Cardiac muscle cell (in vitro differentiated cells and primary cell): ENCODE results near the gene LRBA. TPM values are rescaled to one million over a fixed set of nuclear protein-coding genes. Genes with fewer than 3 reads are reported as not detected.
A peak's percentile ranks its signal among the peaks of the same experiment; 100 is the strongest.

Source experiments
- DNase-seq, 2 donors: peaks; one replicate each; pipeline versions ENCODE4 v3.0.0 to v3.0.0-alpha.2; 2010 to 2017; ENCODE audit warnings: low read depth in 1 of 2, low spot score in 1 of 2
- H3K27ac ChIP-seq: fragments of 200-600 bp; sonication (generic); 2 replicates; pipeline ENCODE4 v1.5.1; 2016
- H3K27me3 ChIP-seq: fragments of 200-600 bp; sonication (generic); 2 replicates; pipeline ENCODE4 v1.6.0; 2016; ENCODE audit warnings: control low read depth
- H3K36me3 ChIP-seq: fragments of 200-600 bp; sonication (generic); 2 replicates; pipeline ENCODE4 v1.5.1; 2016; ENCODE audit warnings: control low read depth
- H3K4me1 ChIP-seq: fragments of 200-600 bp; sonication (generic); 2 replicates; pipeline ENCODE4 v1.8.1; 2017; ENCODE audit warnings: low read depth, mild to moderate bottlenecking, mixed run types
- H3K4me3 ChIP-seq: fragments of 200-600 bp; sonication (generic); 2 replicates; pipeline ENCODE4 v1.5.1; 2016; ENCODE audit warnings: mild to moderate bottlenecking
- H3K9me3 ChIP-seq: fragments of 200-600 bp; sonication (generic); 2 replicates; pipeline ENCODE4 v1.5.1; 2017; ENCODE audit warnings: low read depth, mild to moderate bottlenecking, control low read depth
- CTCF ChIP-seq: IDR thresholded peaks from 2 replicates; pipeline ENCODE4 v1.5.1; 2012; ENCODE audit warnings: low read depth, mild to moderate bottlenecking, low read length
- polyA plus RNA-seq: library from polyadenylated mRNA; unstranded; fragments of >200 nt; fragmentation: Nextera tagmentation; extraction: Ambion mirVana; gene quantifications from 2 replicates; pipeline ENCODE4 v1.2.1, GENCODE V29; 2016
- total RNA-seq: library from RNA; depleted of rRNA; stranded (reverse); fragments of >200 nt; gene quantifications from 2 replicates; pipeline ENCODE4 v1.2.3, GENCODE V29; 2016

LRBA gene
- total and polyA plus RNA-seq, 2 experiments from 2014 or later: 17.7 to 58.8 TPM

- Histone ChIP-seq H3K4me3 (peak within 1 kb of the TSS; percentile 5), H3K36me3 (no peaks in the 10 kb centered on the region), H3K27me3 (peaks cover 94% of the 10 kb centered on the region), H3K27ac (no peak within 1 kb of the TSS), H3K4me1 (peaks cover 5% of the 10 kb centered on the region), H3K9me3 (no peaks in the 10 kb centered on the region)
- TF ChIP-seq CTCF: no peak
- DNase-seq: peak in 1 of 2 donors; percentile 10
These were observed 432.8 kb downstream of the LRBA start, which contains the start of gene MAB21L2 for GRCh38 chr4:150582146-150582872. Gene MAB21L2, plus strand, starts transcription at chr4:150582151. Its CDS starts 879 bp downstream, at chr4:150583030.

- Histone ChIP-seq H3K36me3 (no peaks in the 10 kb centered on the region), H3K4me3 (no peak overlapping the region), H3K9me3 (no peaks in the 10 kb centered on the region), H3K27me3 (peaks cover 92% of the 10 kb centered on the region), H3K4me1 (peaks cover 5% of the 10 kb centered on the region), H3K27ac (no peak overlapping the region)
- no peak for TF ChIP-seq CTCF
- peak; percentile 57 to 58 for DNase-seq
These were observed 433.4 kb downstream of the LRBA start for GRCh38 chr4:150581641-150582051.

- no peak overlapping the region for H3K4me3 ChIP-seq
- no peak overlapping the region for H3K27ac ChIP-seq
- TF ChIP-seq CTCF: no peak
- H3K27me3 ChIP-seq: peaks cover 87% of the 10 kb centered on the region
- DNase-seq: no peak
- peaks cover 5% of the 10 kb centered on the region for H3K4me1 ChIP-seq
- H3K9me3 ChIP-seq: no peaks in the 10 kb centered on the region
- H3K36me3 ChIP-seq: no peaks in the 10 kb centered on the region
These were observed 434.0 kb downstream of the LRBA start for GRCh38 chr4:150581056-150581605.

- Histone ChIP-seq H3K27me3 (peaks cover 79% of the 10 kb centered on the region), H3K9me3 (no peaks in the 10 kb centered on the region), H3K36me3 (no peaks in the 10 kb centered on the region), H3K27ac (no peak overlapping the region), H3K4me3 (peak overlapping the region; percentile 21), H3K4me1 (peaks cover 5% of the 10 kb centered on the region)
- no peak for TF ChIP-seq CTCF
- no peak for DNase-seq
These were observed 434.8 kb downstream of the LRBA start for GRCh38 chr4:150580306-150580705.

GRCh38 chr4:150579551-150580234 lies 435.4 kb downstream of the LRBA start:
- no peak for TF ChIP-seq CTCF
- H3K36me3 ChIP-seq: no peaks in the 10 kb centered on the region
- H3K27me3 ChIP-seq: peaks cover 76% of the 10 kb centered on the region
- H3K9me3 ChIP-seq: no peaks in the 10 kb centered on the region
- peak; percentile 46 to 65 for DNase-seq
- peaks cover 5% of the 10 kb centered on the region for H3K4me1 ChIP-seq
- peak overlapping the region; percentile 21 for H3K4me3 ChIP-seq
- no peak overlapping the region for H3K27ac ChIP-seq
